HK-2 (cell line): ENCODE data around the gene CENPO.
"Not testable (repeated sequence)": the region's sequence is repeated elsewhere in the genome, so short reads cannot be mapped to it uniquely, and the experiment has no call there.

Source experiments
- DNase-seq: peaks from one replicate; pipeline ENCODE4 v3.0.0-alpha.2; 2018; ENCODE audit not compliant: unreplicated experiment

Gene CENPO

DNA sequence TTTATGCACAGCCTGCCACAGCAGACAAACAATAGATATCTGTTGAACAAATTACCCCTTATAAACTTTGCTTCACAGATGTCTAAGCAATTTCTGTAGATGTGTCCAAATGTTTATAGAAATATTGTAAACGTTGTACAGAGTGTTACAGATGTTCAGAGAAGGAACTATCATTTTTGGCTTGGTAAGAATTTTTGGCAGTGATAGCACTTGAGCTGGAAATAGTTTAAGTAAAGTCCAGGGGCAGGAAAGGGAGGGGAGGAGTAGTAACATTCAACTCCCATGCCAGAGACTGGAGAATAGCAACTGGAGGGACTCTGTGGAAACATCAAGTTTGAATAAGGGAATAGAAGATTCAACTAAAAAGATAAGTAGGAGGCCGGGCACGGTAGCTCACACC is 4.4 kb upstream of the CENPO start:
- no peak for DNase-seq

DNA sequence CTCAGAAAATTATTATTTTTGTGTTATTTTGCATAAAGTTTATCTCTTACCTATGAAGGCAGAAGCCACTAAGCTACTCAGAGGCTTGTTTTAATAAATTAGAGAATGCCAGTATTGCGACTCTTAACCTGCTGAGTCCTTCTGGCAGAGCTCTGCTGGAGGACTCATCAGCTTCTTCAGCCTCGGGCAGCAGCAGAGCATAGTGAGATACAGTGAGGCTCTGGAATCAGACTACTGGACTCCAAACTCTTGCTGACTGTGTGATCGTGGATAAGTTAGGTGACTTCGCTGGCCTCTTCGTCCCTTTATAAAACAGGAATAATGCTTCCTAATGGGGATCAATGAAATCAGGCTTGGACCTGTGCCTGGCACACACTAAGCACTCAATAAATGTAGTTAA is 1.8 kb upstream of the CENPO start:
- no peak for DNase-seq

DNA sequence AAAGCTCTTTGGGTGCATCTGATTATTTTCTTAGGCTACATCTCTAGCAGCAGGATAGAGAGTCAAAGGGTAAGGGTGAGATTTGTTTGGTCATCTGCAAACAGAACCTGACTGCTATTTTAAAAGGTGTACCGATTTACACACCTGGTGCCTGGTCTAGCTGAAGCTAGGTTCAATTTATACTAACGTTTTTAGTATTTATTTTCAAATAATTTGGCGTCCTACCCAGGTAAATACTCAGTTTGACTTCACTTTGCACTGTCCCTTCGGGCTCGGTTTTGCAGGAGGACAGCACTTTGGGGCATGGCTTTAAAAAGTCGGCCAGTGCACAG is 717 bp upstream of the CENPO start:
- no peak for DNase-seq

DNA sequence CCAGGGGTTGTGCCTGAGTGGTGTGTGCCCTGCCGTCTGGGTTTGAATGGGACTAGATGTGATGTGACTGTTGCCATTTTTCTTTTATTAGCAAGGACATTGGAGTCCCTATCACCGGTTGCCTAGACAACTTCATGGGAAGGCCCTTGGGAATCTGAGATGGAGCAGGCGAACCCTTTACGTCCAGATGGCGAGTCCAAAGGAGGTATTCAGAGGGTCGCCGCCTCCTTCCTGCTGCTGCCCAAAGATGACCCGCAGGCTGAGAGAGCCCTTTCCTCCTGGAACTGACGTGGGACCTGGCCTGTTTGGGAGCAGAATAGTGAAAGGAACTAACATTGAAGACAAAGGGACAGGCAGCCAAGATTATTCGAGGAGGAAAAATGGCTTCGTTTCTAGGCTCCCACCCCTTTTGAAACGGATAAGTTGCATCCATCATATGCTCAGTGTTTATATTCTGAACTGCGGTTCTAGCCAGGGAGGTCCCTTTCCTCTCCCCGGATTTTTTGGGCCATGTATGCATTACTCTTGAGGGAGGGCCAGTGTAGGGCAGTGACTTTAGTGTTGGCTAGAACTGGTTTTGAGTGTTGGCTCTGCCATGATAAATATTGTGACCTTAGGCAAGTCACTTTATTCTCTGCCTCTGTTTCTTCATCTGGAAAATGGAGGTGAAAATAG is 673 bp downstream of the CENPO start:
- DNase-seq, result no peak

DNA sequence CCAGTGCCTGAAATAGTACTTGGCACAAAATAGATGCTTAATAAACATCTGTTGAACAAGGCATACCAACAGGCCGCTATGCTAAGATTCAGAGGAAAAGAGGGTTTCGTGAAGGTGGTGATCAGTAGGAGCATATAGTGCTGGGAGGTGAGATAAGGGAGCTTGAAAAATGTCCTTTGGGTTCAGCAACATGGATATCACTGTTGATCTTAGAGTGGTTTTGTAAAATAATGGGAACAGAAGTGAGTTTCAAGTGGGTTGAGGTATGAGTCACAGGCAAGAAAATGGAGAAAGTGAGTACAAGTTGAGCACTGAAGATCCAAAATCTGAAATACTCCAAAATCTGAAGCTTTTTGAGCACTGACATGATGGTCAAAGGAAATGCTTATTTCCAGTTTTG is 4.4 kb downstream of the CENPO start:
- DNase-seq, result no peak

DNA sequence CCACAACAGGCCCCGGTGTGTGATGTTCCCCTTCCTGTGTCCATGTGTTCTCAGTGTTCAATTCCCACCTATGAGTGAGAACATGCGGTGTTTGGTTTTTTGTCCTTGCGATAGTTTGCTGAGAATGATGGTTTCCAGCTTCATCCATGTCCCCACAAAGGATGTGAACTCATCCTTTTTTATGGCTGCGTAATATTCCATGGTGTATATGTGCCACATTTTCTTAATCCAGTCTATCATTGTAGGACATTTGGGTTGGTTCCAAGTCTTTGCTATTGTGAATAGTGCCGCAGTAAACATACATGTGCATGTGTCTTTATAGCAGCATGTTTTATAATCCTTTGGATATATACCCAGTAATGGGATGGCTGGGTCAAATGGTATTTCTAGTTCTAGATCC is 7.3 kb downstream of the CENPO start:
- not testable (repeated sequence) for DNase-seq

DNA sequence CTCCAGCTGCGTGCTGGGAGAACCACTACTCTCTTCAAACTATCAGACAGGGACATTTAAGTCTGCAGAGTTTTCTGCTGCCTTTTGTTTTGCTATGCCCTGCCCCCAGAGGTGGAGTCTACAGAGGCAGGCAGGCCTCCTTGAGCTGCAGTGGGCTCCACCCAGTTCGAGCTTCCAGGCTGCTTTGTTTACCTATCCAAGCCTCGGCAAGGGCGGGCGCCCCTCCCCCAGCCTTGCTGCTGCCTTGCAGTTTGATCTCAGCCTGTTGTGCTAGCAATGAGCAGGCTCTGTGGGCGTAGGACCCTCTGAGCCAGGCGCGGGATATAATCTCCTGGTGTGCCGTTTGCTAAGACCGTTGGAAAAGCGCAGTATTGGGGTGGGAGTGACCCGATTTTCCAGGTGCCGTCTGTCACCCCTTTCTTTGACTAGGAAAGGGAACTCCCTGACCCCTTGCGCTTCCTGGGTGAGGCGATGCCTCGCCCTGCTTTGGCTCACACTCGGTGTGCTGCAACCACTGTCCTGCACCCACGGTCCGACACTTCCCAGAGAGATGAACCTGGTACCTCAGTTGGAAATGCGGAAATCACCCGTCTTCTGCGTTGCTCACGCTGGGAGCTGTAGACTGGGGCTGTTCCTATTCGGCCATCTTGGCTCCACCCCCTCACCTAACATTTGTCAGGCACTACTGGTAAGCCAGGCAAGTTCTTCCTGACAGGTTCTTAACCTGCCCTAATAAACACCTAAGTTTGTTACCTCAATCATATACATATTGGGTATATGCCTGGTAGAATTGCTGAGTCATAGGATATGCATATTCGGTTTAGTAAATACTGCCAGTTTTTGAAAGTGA is 12.8 kb downstream of the CENPO start:
- not testable (repeated sequence) for DNase-seq

DNA sequence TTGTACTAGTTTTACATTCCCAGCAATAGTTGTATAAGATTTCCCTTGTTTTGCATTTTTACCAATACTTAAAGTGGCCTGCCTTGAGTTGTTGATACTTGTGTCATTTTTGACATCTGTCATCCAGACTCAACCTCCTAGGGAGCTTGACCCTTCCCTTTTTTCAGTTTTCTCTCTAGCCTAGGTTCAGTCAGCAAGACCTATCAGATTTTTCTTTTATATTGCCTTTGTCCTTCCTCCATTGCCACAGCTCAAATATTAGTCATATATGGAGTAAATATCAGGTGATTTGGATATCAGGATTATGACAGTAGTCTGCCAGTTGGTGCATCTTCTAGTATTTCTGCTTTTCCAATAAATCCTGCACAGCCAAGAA is 13.4 kb downstream of the CENPO start:
- no peak for DNase-seq

DNA sequence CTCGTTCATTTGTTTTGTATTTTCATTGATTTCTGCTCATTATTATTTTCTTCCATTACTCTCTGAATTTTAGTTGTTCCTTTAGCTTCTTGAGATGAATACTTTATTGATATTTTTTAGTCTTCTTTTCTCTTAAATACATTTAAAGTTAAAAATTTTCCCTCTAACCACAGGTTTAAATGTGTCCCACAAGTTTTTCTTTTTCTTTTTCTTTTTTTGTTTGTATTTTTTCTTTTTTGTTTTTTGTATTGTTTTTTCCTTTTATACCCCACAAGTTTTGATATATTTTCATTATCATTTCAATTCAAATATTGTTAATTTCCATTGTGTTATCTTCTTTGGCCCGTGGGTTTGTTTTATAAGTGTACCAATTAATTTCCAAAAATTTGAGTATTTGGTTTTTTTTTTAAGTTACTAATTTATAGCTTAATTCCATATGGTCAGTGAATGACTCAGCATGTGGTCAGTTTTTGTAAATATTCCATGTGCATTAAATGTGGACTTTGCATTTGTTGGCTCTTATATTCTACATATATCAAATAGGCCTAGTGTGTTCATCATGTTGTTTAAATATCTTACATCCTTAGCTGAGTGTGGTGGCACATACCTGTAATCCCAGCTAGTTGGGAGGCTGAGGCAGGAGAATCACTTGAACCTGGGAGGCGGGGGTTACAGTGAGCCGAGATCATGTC is 16.2 kb downstream of the CENPO start:
- DNase-seq, result no peak

DNA sequence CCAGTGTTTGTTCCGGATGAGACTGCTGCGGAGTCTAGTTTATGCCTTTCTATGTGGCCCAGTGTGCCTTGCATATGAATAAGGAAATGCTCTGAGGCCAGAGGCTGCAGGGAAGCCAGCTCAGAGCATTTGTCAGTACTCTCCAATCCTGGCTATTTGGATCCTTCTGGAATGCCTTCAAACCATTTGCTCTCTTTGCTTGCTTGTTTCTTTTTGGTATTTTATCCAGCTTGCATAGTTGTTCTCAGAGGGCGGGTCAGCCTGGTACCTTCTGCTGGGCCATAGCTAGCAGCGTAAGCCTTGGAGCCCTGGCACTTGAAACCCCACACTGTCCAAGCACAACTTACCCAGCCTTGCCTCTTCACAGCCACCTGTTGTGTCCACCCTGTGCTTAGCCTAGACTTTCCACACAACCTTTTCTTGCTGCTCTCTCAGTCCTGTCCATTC is 20.5 kb downstream of the CENPO start:
- DNase-seq, result no peak

DNA sequence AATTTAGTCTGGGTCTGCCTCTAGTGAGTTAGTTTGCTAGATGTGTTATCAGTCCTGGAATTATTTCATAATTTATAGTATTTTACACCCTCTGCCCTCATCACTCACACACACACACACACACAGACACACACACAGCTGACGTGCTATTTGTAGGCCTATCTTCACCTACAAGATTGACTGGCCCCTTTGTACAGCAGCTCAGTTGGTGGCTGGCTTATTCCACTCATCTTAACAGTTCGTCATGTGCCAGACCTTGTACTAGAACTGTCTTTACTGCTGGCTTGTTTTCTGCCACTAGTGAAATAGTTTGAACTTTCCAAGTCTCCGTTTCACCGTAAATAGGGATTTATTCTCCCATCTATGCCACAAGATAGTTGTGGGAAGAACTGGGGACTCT is 21.3 kb downstream of the CENPO start:
- no peak for DNase-seq

DNA sequence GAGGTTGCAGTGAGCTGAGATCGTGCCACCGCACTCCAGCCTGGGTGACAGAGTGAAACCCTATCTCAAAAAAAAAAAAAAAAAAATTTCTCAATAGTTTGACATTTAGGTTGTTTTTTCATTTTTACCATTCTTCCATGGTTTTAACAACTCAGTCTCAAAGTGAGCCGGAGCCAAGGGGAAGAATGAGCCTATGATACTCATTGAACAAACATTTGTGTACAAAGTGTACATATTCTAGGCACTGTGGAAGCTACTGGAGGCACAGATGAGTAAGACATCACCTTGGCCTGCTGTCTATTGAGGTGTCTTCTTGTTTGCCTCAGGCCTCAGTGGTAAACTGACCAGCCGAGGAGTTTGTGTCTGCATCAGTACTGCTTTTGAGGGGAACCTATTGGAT is 21.9 kb downstream of the CENPO start:
- no peak for DNase-seq

DNA sequence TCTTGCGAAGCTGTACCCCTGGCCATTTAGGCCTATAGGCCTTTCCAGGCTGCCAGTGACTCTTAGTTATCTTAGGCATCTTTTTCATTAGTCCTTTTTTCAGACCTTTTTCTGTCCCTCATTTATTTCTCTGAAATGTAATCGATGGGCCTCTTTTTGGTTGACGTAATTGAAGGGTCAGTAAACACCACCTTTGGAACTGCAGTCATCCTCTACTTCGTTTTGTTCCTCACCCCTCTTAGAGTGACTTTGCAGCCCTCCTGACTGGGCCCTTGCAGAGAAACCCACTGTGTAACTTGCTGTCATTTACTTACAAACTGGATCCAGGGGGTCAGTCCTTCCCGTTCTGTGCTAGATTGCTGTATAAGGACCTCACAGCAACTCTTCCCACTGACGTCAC is 23.2 kb downstream of the CENPO start:
- no peak for DNase-seq

DNA sequence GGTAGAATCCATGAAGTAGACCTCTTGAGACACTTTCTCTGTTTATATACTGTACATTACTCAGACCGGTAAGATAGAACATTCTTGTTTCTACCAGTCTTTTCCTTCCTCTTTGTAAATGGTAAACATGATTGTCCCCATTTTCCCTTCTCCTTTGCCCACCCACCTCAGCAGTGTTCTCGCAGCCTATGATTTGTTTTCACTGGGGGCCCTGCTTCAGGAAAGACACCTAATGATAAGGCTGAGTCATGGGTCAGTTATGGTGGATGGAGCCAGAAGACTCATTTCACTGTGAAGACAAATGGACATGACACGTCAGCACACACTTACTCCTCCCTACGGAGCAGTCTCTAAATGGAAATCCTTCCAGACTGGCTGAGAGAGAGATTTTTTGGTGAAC is 23.7 kb downstream of the CENPO start:
- no peak for DNase-seq

DNA sequence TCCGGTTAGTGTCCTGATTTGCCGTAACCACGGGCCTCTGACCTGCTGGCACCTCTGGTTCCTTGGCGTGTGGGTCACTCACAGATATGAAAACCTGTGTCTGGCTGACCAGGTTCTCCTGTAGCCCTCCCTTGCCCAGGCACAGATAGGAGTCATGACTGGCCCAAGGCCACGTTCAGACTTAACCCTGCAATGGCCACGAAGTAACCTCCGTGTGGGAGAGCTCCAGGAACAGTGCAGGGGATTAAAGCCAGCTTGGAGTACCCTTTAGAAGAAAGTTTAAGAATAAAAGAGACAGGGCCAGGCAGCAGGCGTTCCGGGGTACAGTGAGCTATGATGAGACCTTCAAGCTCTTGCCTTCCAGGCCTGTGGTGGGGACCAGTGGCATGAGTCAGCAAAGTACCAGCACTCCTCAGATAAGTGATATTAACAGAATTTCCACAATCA is 25.5 kb downstream of the CENPO start:
- DNase-seq, result no peak

DNA sequence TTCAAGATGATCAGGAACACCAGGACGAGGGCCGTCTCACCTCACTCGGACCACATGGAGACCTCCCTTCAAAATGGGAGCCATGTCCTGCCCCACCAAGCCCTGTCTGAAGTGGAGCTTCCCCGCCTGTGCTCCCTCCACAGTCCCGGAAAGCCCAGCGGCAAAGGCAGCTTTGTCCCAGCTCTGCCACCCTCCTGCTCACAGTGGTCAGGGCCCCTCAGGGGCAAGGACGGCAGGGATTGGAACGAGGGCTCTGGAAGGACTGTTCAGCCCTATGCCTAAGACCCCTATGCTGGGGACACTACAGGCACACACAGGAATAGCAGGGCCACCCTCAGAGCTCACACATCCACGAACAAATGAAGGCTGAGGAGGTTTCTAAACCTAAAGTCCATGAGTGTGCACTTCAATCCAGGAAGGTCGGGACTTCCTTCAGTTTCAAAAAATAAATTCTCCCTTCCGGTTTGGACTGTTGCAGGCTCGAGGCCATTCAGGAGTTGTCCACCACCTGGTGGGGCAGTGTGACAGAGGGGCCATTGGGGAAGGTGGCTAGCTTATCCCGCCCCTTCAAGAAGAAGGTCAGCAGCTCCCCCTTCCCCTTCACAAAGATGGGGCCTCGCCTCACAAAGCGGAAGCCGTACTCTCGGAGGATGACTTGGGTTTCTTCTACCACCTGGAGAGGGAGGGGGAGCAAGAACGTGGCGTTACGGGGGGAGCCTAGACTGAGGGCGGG is 26.4 kb downstream of the CENPO start:
- DNase-seq, result no peak

DNA sequence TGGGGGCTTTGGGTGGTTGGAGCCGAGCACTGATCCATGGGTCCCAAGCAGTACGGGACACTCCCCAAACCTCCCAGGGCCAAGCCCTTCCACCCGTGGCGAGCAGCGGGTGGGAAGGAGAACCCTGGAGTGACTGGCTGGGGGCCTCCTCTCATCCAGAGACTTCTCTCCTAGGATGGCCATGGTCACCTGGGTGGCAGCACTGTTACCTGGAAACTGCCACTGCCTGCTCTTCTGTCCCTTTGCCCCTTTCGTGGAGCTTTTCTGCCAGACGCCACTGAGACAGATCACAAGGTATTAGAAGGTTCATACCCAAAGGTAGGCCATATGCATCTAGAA is 26.9 kb downstream of the CENPO start:
- DNase-seq, result no peak

DNA sequence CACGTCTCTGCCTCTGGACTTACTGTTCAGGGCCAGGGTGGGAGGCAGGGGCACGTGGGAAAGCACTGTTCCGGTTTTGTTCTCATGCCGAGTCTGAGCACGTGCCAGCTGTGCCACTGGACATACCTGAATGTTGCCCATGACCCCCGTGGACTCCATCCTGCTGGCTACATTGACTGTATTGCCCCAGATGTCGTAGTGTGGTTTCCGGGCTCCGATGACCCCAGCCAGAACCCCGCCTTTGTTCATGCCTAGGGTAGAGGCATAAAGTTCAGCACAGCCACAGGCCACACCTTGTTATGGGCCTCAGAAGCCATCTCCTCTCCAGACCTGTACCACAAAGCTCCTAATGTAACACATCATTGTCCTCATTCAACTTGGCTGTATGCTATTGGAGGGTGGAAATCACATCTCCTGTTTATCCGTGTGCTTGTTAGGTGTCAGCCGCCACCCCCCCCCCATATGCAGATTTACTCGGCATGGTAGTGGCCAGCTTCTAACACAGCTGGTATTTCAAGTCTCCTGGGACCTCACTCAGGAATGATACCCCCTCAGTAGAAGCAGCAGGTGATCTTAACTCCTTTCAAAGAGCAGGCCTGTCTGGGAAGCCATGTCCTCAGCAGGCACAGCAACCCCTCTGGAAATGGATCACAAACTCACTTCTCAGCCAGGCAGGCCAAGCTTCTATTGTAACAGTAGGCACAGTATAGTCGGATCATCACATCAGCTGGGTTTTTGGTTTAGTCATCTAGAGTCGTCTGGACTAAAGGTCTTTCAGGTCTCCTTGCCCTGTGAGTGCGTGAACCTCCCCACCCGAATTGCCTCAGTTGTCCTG is 27.6 kb downstream of the CENPO start:
- DNase-seq, result no peak

DNA sequence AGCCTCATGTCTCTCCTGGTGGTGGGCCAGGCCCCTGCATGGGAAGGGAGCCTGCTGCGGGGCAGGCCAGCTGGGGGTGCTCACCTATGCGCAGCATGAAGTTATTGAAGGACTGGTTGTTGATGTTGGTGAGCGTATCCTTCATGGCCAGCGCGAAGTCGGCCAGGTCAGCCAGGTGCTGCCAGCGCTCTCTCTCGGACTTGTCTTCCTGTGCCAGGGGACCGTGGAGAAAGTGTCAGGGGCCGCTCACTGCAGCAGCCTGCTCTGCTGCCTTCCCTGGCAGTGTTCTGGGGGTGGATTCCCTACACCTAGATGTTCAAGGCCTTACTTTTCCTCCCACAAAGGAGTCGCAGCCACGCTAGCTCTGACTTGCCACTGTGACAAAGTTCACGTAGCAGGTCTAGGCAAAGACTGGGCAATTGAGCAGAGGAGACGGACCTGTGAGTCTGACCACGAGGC is 28.2 kb downstream of the CENPO start:
- DNase-seq, result no peak

DNA sequence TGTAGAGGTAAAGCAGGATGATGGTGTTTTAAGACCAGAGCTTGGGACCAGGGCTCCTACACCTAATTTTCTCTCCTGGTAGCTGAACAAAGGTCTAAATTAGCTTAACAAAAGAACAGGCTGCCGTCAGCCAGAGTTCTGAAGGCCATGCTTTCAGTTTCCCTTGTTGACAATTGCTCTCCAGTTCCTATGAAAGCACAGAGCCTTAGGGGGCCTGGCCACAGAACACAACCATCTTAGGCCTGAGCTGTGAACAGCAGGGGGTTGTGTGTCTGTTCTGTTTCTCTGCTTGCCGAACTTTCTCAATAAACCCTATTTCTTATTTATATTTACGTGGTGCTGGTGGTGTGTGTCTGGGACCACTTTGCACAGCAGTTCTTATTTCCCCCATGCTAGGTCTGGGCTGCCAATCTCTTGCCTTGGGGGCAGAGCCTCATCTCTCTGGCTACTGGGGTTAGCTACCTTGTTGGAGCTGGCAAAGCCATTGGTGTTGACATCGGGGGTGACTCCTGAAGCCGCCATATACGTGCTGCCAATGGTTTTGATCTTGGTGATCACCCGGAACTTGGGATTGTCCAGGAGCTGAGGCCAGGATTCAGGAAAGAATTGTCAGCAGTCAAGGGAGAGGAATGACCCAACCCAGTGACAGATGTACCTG is 29.0 kb downstream of the CENPO start:
- no peak for DNase-seq

DNA sequence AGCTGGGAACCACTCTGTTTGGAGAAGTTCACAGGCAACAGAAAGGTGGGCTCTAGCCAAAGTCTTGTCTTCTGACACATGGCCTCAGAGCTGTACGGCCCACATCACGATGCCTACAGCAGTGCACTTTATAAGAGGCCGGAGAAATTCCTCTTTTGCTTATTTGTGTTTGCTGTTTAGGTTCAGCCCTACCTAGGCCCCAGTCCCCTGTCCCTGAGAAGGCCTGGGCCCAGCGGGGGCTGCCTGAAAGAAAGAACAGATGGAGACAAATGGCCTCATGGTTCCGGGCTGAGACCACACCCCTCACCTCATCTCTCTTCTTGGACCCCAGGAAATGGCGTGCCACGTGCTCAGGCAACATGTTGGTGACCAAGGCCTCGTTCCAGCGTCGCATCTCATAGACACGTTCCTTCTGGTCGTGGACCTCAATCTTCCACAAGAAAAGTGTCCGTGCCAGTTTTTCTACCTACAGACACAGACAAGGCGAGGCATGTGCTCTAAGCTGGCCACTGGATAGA is 30.9 kb downstream of the CENPO start:
- DNase-seq, result no peak
